Prostate gland (tissue), 2 donors: ENCODE data around the gene CFAP97. TPM values are rescaled to one million over a fixed set of nuclear protein-coding genes. Genes with fewer than 3 reads are reported as not detected.
A peak's percentile ranks its signal among the peaks of the same experiment; 100 is the strongest.

Experiments used
- DNase-seq: peaks from one replicate; pipeline ENCODE4 v3.0.0-alpha.2; 2019; ENCODE audit warnings: low spot score
- H3K27ac ChIP-seq, 2 donors: fragments of 200-600 bp; sonication (generic); 2 replicates each; pipeline ENCODE4 v1.5.1; 2017 to 2019
- H3K27me3 ChIP-seq: fragments of 200-600 bp; sonication (generic); replicated peaks from 2 replicates; pipeline ENCODE4 v1.5.1; 2019; ENCODE audit not compliant: insufficient read depth
- H3K36me3 ChIP-seq, 2 donors: fragments of 200-600 bp; sonication (generic); 1 replicate in 1 of 2; 2 replicates in 1 of 2; pipeline versions ENCODE4 v1.5.1 to v1.8.1; 2017 to 2019
- H3K4me1 ChIP-seq: fragments of 200-600 bp; sonication (generic); replicated peaks from 2 replicates; pipeline ENCODE4 v1.5.1; 2019
- H3K4me3 ChIP-seq, 2 donors: fragments of 200-600 bp; sonication (generic); 2 replicates each; pipeline ENCODE4 v1.5.1; 2017 to 2019
- H3K9me3 ChIP-seq: fragments of 200-600 bp; sonication (generic); 2 replicates; pipeline ENCODE4 v1.5.1; 2017
- CTCF ChIP-seq, 4 experiments: fragments of 200-600 bp in 2 of 4; fragments of 450-650 bp in 2 of 4; sonication (generic) in 2 of 4; IDR thresholded peaks; 1 replicate in 3 of 4; 2 replicates in 1 of 4; pipeline ENCODE4 v1.5.1; 2016 to 2019; ENCODE audit warnings: antibody characterized with exemption in 4 of 4, mild to moderate bottlenecking in 2 of 4, moderate library complexity in 2 of 4
- POLR2A ChIP-seq: fragments of 450-650 bp; IDR thresholded peaks from one replicate; pipeline ENCODE4 v1.6.1; 2016; ENCODE audit warnings: antibody characterized with exemption, mild to moderate bottlenecking
- POLR2AphosphoS5 ChIP-seq: sonication (generic); formaldehyde crosslinking; IDR thresholded peaks from one replicate; pipeline ENCODE4 v1.6.1; 2017; ENCODE audit warnings: antibody characterized with exemption
- WGBS: methylation state at CpG from one replicate; pipeline ENCODE4 v1.1.5; 2018; 5-methylcytosine and 5-hydroxymethylcytosine counted together
- intact Hi-C: fragments of 100-400 bp; cut with DNase I; formaldehyde crosslinking; loops from one replicate; pipeline ENCODE4 v1.14.2; 2022
- total RNA-seq, 2 donors: library from RNA; depleted of rRNA; stranded (reverse); fragments of >200 nt; gene quantifications; one replicate each; pipeline ENCODE4 v1.1.0, GENCODE V29; 2016

Gene CFAP97
- total RNA-seq, 2 donors from 2014 or later = 28.9 to 35.2 TPM

DNA sequence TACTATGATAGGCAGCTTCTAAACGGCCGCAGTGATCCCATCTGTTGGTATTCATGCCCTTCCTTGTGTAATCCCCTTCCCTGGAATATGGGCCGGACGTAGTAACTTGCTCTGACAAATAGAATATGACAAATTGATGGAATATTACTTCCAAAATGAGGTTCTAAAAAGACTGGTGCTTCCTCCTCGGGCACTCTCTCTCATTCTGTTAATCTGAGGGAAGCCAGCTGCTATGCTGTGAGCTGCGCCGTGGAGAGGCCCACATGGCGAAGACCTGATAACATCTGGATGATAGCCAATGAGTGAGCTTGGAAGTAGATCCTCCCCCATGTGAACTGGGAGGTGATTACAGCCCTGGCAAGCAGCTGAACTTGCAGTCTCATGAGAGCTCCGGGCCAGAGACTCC lies 88.0 kb downstream of the CFAP97 start:
- Histone ChIP-seq H3K9me3 (no peaks in the 10 kb centered on the region), H3K36me3 (no peaks in the 10 kb centered on the region), H3K27ac (no peak overlapping the region), H3K4me1 (no peaks in the 10 kb centered on the region), H3K27me3 (no peaks in the 10 kb centered on the region), H3K4me3 (no peak overlapping the region)
- 33% methylated on average over 9 of the region's 9 CpGs for WGBS
- intact Hi-C loops = no loop called here
- peak; percentile 36 for DNase-seq
- TF ChIP-seq CTCF (IDR thresholded peaks at IDR 0.05) (no peak), POLR2A (peak; percentile 30), POLR2AphosphoS5 (peak; percentile 38)

GRCh38 chr4:185113340-185113739 lies 90.5 kb downstream of the CFAP97 start:
- Histone ChIP-seq H3K9me3 (no peaks in the 10 kb centered on the region), H3K27ac (no peak overlapping the region), H3K36me3 (no peaks in the 10 kb centered on the region), H3K4me3 (no peak overlapping the region), H3K4me1 (no peaks in the 10 kb centered on the region), H3K27me3 (no peaks in the 10 kb centered on the region)
- intact Hi-C loops = no loop called here
- no peak for TF ChIP-seq CTCF (IDR thresholded peaks at IDR 0.05)
- TF ChIP-seq POLR2AphosphoS5 = no peak
- no peak for TF ChIP-seq POLR2A
- WGBS = 87% methylated on average over 2 of the region's 2 CpGs
- DNase-seq = no peak

- no peak for TF ChIP-seq CTCF (IDR thresholded peaks at IDR 0.05)
- peak; percentile 36 for TF ChIP-seq POLR2AphosphoS5
- TF ChIP-seq POLR2A = no peak
- Histone ChIP-seq H3K27me3 (no peaks in the 10 kb centered on the region), H3K36me3 (no peaks in the 10 kb centered on the region), H3K4me1 (no peaks in the 10 kb centered on the region), H3K27ac (no peak overlapping the region), H3K4me3 (no peak overlapping the region), H3K9me3 (no peaks in the 10 kb centered on the region)
- 85% methylated on average over 2 of the region's 2 CpGs for WGBS
- DNase-seq = no peak
- intact Hi-C loops = no loop called here
Observed at GRCh38 chr4:185112104-185112503, 91.7 kb downstream of the CFAP97 start.

- no peak overlapping the region for H3K4me3 ChIP-seq
- TF ChIP-seq POLR2A (no peak), CTCF (IDR thresholded peaks at IDR 0.05) (no peak), POLR2AphosphoS5 (peak; percentile 66)
- 32% methylated on average over 11 of the region's 11 CpGs for WGBS
- no peaks in the 10 kb centered on the region for H3K4me1 ChIP-seq
- no peaks in the 10 kb centered on the region for H3K27me3 ChIP-seq
- no peaks in the 10 kb centered on the region for H3K36me3 ChIP-seq
- no peaks in the 10 kb centered on the region for H3K9me3 ChIP-seq
- peak; percentile 59 for DNase-seq
- intact Hi-C loops = no loop called here
- H3K27ac ChIP-seq = peak overlapping the region in 1 of 2 donors; percentile 30
Observed at GRCh38 chr4:185110375-185110823, 93.4 kb downstream of the CFAP97 start.

DNA sequence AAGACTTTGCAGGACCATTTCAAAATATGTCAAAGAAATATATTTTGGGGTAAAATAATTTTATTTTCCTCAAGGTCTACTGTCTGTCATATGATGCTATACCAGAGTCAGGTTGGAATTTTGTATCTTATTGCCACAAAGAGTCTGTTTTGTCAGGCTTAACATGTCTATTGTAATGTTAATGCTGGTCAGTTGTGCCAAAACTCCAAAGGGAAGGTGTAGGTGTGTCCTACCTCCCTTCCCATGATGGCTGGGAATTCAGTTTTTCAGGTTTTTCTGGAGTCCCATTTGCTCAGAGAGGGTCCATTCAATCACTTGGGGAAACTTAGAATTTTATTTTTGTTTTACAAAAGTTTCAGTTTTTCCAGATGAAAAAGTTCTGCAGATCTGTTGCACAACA lies 94.1 kb downstream of the CFAP97 start:
- Histone ChIP-seq H3K27me3 (no peaks in the 10 kb centered on the region), H3K27ac (peak overlapping the region in 1 of 2 donors; percentile 30), H3K4me1 (no peaks in the 10 kb centered on the region), H3K9me3 (no peaks in the 10 kb centered on the region), H3K4me3 (no peak overlapping the region), H3K36me3 (no peaks in the 10 kb centered on the region)
- no peak for TF ChIP-seq POLR2A
- TF ChIP-seq POLR2AphosphoS5 = no peak
- TF ChIP-seq CTCF (IDR thresholded peaks at IDR 0.05) = no peak
- intact Hi-C loops = no loop called here
- no peak for DNase-seq
